ENCODE results near the gene YRDC. TPM values are rescaled to one million over a fixed set of nuclear protein-coding genes. Genes with fewer than 3 reads are reported as not detected.

YRDC gene
- polyA plus RNA-seq, 1 donor (not counting 4 experiments of a cell fraction or from before 2014, with no cell fraction given) = 22.2 TPM

- Histone ChIP-seq H3K79me2 (ENCODE audit: control insufficient read depth, insufficient read depth, low read length) (no peaks in the 10 kb centered on the region), H4K20me1 (ENCODE audit: control insufficient read depth, extremely low read depth, insufficient read depth, low read length) (no peaks in the 10 kb centered on the region), H3K9me1 (ENCODE audit: control insufficient read depth, extremely low read depth, insufficient read depth, low read length) (no peaks in the 10 kb centered on the region), H3K4me3 (ENCODE audit: control insufficient read depth in 2 of 3, extremely low read depth in 1 of 3, insufficient read depth in 2 of 3, low read depth in 1 of 3, low read length in 3 of 3) (no peak overlapping the region), H3K9me3 (ENCODE audit: control insufficient read depth, low read depth, low read length) (no peaks in the 10 kb centered on the region), H3K4me2 (ENCODE audit: control insufficient read depth, extremely low read depth, insufficient read depth, low read depth, low read length) (no peak overlapping the region), H3K36me3 (ENCODE audit: control insufficient read depth in 2 of 2, extremely low read depth in 1 of 2, insufficient read depth in 2 of 2, low read length in 2 of 2) (peaks cover 24 to 28% of the 10 kb centered on the region in 2 experiments), H3K27ac (ENCODE audit: control insufficient read depth, insufficient read depth, low read length) (no peak overlapping the region), H2AFZ (ENCODE audit: control insufficient read depth, low read length) (no peak overlapping the region), H3K4me1 (ENCODE audit: control insufficient read depth, extremely low read depth, insufficient read depth, low read length) (no peaks in the 10 kb centered on the region), H3K9ac (ENCODE audit: control insufficient read depth, extremely low read depth, insufficient read depth, low read length) (no peak overlapping the region), H3K27me3 (ENCODE audit: control insufficient read depth, extremely low read depth, insufficient read depth, low read length) (no peaks in the 10 kb centered on the region)
- dilution Hi-C loops (cut with MboI; ENCODE audit: extremely low pct_ligation_motif_present, low sequenced_read_pairs) = no loop called here
- no peak for DNase-seq (ENCODE audit: low read depth, low spot score)
- TF ChIP-seq CTCF (optimal IDR thresholded peaks at IDR 0.05 in 1 of 3, IDR thresholded peaks at IDR 0.05 in 1 of 3, conservative IDR thresholded peaks at IDR 0.05 in 1 of 3; ENCODE audit: extremely low read depth in 1 of 3, insufficient read depth in 2 of 3, low read length in 3 of 3) = no peak
- TF ChIP-seq EZH2 (IDR thresholded peaks at IDR 0.05; ENCODE audit: low read length) = no peak
- no peak for FAIRE-seq
These were observed 15.2 kb upstream of the YRDC start for GRCh38 chr1:37822906-37823815.

- H3K79me2 ChIP-seq (ENCODE audit: control insufficient read depth, insufficient read depth, low read length) = no peaks in the 10 kb centered on the region
These were observed 13.5 kb upstream of the YRDC start for GRCh38 chr1:37821481-37821880.

More at GRCh38 chr1:37821481-37821880, 13.5 kb upstream of the YRDC start:
- TF ChIP-seq EZH2 (IDR thresholded peaks at IDR 0.05; ENCODE audit: low read length) (no peak), CTCF (optimal IDR thresholded peaks at IDR 0.05 in 1 of 3, IDR thresholded peaks at IDR 0.05 in 1 of 3, conservative IDR thresholded peaks at IDR 0.05 in 1 of 3; ENCODE audit: extremely low read depth in 1 of 3, insufficient read depth in 2 of 3, low read length in 3 of 3) (no peak)
- Histone ChIP-seq H3K36me3 (ENCODE audit: control insufficient read depth in 2 of 2, extremely low read depth in 1 of 2, insufficient read depth in 2 of 2, low read length in 2 of 2) (peaks cover 29 to 43% of the 10 kb centered on the region in 2 experiments), H3K27ac (ENCODE audit: control insufficient read depth, insufficient read depth, low read length) (no peak overlapping the region), H3K4me3 (ENCODE audit: control insufficient read depth in 2 of 3, extremely low read depth in 1 of 3, insufficient read depth in 2 of 3, low read depth in 1 of 3, low read length in 3 of 3) (no peak overlapping the region), H4K20me1 (ENCODE audit: control insufficient read depth, extremely low read depth, insufficient read depth, low read length) (no peaks in the 10 kb centered on the region), H3K9me3 (ENCODE audit: control insufficient read depth, low read depth, low read length) (no peaks in the 10 kb centered on the region), H3K9ac (ENCODE audit: control insufficient read depth, extremely low read depth, insufficient read depth, low read length) (no peak overlapping the region), H2AFZ (ENCODE audit: control insufficient read depth, low read length) (no peak overlapping the region), H3K4me2 (ENCODE audit: control insufficient read depth, extremely low read depth, insufficient read depth, low read depth, low read length) (no peak overlapping the region), H3K9me1 (ENCODE audit: control insufficient read depth, extremely low read depth, insufficient read depth, low read length) (no peaks in the 10 kb centered on the region), H3K4me1 (ENCODE audit: control insufficient read depth, extremely low read depth, insufficient read depth, low read length) (no peaks in the 10 kb centered on the region), H3K27me3 (ENCODE audit: control insufficient read depth, extremely low read depth, insufficient read depth, low read length) (no peaks in the 10 kb centered on the region)
- FAIRE-seq (no peak), DNase-seq (ENCODE audit: low read depth, low spot score) (no peak)
- dilution Hi-C loops (cut with MboI; ENCODE audit: extremely low pct_ligation_motif_present, low sequenced_read_pairs) = no loop called here

Data from keratinocyte (primary cell).